GM12875 (cell line): ENCODE data around the gene FAF1.

Experiments
- H3K4me3 ChIP-seq: one replicate; pipeline ENCODE4 v1.5.1; 2011; ENCODE audit warnings: low read depth, low read length, control low read depth
- TF ChIP-seq, protein P1 (sequence below): IDR thresholded peaks from 2 replicates; pipeline ENCODE4 v1.5.1; 2011; ENCODE audit warnings: low read depth, mild to moderate bottlenecking, control low read depth, inconsistent platforms, low read length, moderate library complexity, borderline replicate concordance; ENCODE audit not compliant: insufficient read depth

FAF1 gene

DNA sequence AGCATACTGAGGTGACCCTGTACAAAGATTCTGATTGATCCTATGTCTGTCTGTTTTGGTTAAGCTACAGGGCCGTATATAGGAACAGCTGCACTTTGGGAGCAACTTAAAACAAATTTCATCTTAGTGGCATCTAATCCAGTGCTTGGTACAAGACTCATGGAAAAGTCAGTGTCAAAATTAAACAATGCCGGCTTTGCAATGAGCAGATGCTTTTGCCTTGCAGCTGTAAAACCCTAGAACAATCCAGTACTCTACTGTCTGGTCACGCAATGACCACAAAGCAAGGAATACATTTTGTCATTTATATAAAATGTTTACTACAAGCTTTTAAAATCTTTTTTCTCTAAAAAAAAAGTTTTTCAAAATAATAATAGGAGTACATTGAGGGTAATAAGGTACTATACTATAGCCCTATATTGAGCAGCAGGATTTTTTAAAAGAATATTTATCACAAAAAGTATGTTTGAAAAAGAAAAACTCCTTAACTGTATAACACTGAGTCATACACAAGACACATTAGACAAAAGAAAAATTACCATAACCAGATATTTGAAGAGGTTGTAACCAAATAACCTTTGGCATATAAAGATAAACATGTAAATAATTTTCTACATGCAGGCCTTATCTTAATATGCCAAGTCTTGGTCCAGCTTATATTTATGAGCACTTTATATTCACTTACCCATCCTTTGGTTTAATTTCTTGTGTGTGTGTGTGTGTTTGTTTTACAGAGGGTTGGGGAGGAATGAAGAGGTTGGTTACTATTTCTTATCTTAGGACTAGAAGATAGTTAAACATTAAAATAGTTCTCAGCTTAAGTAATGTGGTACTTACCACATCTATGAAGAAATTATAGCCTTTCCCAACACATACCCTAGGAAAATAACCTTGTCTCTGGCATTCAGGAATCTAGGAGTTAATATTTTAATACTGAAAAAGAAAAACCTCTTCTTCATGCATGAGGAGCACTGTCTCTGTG, 262.3 kb downstream of the FAF1 start:
- H3K4me3 ChIP-seq = no peak overlapping the region
- TF ChIP-seq, protein P1, sequence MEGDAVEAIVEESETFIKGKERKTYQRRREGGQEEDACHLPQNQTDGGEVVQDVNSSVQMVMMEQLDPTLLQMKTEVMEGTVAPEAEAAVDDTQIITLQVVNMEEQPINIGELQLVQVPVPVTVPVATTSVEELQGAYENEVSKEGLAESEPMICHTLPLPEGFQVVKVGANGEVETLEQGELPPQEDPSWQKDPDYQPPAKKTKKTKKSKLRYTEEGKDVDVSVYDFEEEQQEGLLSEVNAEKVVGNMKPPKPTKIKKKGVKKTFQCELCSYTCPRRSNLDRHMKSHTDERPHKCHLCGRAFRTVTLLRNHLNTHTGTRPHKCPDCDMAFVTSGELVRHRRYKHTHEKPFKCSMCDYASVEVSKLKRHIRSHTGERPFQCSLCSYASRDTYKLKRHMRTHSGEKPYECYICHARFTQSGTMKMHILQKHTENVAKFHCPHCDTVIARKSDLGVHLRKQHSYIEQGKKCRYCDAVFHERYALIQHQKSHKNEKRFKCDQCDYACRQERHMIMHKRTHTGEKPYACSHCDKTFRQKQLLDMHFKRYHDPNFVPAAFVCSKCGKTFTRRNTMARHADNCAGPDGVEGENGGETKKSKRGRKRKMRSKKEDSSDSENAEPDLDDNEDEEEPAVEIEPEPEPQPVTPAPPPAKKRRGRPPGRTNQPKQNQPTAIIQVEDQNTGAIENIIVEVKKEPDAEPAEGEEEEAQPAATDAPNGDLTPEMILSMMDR = no peak

DNA sequence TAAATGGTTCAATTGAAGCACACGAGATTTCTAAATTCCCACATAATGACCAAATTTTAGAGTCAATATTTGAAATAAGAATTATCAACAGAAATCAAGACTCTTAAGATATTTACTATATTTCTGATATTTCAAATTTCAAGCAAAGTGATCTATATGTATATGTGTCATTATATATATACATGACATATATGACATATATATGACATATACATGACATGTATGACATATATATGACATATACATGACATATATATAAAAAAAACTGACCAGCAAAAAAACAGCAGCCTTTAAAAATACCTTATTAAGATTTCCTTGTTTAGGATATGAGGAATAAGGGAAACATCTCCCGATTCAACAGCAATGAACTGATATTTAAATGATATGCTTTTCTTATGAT, 266.2 kb downstream of the FAF1 start:
- no peak overlapping the region for H3K4me3 ChIP-seq
- TF ChIP-seq, protein P1 = no peak

DNA sequence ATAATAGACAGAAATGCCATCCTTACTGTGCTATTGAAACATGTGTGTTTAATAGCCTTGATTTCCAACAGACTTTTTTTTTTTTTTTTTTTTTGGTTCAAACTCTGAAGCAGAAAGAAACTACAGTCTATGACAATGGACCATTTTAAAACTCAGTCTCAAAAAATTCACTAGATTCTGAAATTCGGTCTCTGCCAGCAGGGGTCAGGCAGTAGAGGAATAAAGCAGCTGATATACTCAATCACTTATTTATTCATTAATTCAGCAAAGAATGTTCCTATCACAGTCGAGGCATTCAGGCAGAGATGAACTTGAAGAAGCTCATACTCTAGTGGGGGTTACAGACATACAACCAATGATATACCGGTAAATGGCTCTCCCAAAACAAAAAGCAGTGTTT, 275.9 kb downstream of the FAF1 start:
- H3K4me3 ChIP-seq = no peak overlapping the region
- TF ChIP-seq, protein P1 = no peak

DNA sequence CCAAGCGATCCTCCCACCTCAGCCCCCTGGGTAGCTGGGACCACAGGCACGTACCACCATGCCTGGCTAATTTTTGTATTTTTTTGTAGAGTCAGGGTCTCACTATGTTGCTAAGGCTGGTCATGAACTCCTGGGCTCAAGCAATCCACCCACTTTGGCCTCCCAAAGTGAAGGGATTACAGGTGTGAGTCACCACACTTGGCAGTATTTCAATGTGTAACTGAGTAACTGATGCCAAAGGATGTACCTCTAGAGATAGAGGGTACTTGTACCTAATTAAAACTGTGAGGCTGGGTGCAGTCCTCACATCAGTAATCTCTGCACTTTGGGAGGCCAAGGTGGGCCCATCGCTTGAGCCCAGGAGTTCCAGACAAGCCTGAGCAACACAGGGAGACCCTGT, 278.1 kb downstream of the FAF1 start:
- TF ChIP-seq, protein P1 = no peak
- no peak overlapping the region for H3K4me3 ChIP-seq

DNA sequence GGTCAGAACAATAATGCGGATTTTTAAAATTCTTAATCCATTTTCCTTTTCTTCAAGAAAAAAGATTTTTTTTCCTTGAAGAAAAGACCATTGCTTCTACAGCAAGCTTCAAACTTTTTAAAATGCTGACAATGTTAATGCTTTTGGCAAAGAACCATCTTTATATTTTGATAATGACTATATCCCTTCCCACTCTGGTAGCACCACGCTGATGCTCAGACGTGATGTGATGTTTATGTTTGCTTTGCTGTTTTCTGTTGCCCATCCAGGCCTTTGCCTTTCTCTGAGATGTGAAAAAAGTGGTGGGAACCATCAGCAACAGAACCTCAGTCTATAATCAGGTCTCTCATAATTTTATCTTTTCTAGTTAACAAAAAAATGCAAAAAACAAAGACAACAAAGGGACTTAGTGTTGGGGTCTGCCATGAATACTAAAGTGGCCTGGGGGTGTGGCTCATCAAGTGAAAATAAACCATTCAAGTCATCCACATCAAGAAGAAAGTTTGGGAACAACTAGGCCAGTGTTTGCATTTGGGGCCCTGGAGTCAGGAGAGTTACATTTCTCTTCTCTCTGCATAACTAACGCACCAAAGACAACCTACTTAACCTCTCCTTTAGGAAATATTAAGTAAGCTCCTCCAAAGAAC, 292.2 kb downstream of the FAF1 start:
- TF ChIP-seq, protein P1 = no peak
- H3K4me3 ChIP-seq = no peak overlapping the region

DNA sequence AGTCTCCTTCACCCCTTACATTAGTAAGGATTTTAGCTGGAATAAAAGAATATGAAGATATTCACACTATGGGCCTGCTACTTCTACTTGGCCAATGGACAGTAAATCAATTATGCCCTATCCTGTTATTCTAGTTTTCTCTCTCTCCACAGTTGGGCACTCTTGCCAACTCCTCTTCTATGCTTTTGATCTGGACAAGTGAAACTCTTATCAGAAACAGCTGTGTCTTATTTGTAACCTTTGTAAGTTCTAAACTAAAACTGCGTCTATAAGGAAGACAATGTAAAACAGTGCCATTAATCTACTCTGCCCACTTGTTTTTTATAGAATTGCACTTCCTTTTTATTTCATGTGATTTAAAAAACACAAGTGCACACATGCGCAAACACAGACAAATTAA, 292.8 kb downstream of the FAF1 start:
- no peak overlapping the region for H3K4me3 ChIP-seq
- TF ChIP-seq, protein P1 = no peak
